Fibroblast of lung (primary cell): ENCODE results near the gene ANKLE2.

Source experiments
- CTCF ChIP-seq, 2 donors: IDR thresholded peaks in 1 of 2; conservative IDR thresholded peaks in 1 of 2; 1 replicate in 1 of 2; 2 replicates in 1 of 2; pipeline ENCODE4 v1.5.1; 2011 to 2012; ENCODE audit warnings: low read length in 2 of 2, control low read depth in 1 of 2, inconsistent platforms in 1 of 2, low read depth in 1 of 2, mild to moderate bottlenecking in 1 of 2
- EZH2 ChIP-seq: IDR thresholded peaks from 2 replicates; pipeline ENCODE4 v1.5.1; 2012; ENCODE audit warnings: low read length, control low read depth, mild to moderate bottlenecking; ENCODE audit errors: missing control alignments

- no peak for TF ChIP-seq CTCF (conservative IDR thresholded peaks at IDR 0.05 in 1 of 2, IDR thresholded peaks at IDR 0.05 in 1 of 2; ENCODE audit: low read depth in 1 of 2, low read length in 2 of 2)
- TF ChIP-seq EZH2 = no peak
Measured at GRCh38 chr12:132717011-132717410, 44.6 kb downstream of the ANKLE2 start.
